K562 (cell line): ENCODE measurements around the gene SCAMP3. TPM values are rescaled to one million over a fixed set of nuclear protein-coding genes. Genes with fewer than 3 reads are reported as not detected.

Experiments
- FUS ChIP-seq: fragments of 200-400 bp; formaldehyde crosslinking; optimal IDR thresholded peaks from 2 replicates; pipeline ENCODE3; 2017; ENCODE audit warnings: low read depth, low read length
- HSF4 ChIP-seq: fragments of 250-450 bp; sonication (Bioruptor Pico); IDR thresholded peaks from 2 replicates; pipeline ENCODE4 v2.1.2; 2022; ENCODE audit warnings: mild to moderate bottlenecking, moderate library complexity, borderline replicate concordance
- NUFIP1 ChIP-seq: fragments of 450-650 bp; IDR thresholded peaks from 2 replicates; pipeline ENCODE4 v1.6.1; 2018; ENCODE audit not compliant: partially characterized antibody
- RFX7 ChIP-seq: fragments of 250-450 bp; sonication (Bioruptor Pico); IDR thresholded peaks from 2 replicates; pipeline ENCODE4 v1.5.1; 2021; ENCODE audit warnings: mild to moderate bottlenecking
- RHOXF2B ChIP-seq: fragments of 250-450 bp; sonication (Bioruptor Pico); conservative IDR thresholded peaks from 2 replicates; pipeline ENCODE4 v1.5.1; 2021
- SAFB2 ChIP-seq: fragments of 200-400 bp; formaldehyde crosslinking; IDR thresholded peaks from 2 replicates; pipeline ENCODE4 v1.6.1; 2018; ENCODE audit warnings: borderline replicate concordance, low read length, low read depth, moderate library complexity; ENCODE audit not compliant: severe bottlenecking
- SIRT6 ChIP-seq: IDR thresholded peaks from one replicate; pipeline ENCODE4 v1.6.1; 2012; ENCODE audit warnings: low read depth, mild to moderate bottlenecking, control low read depth, inconsistent platforms, low read length, moderate library complexity
- TAF9B ChIP-seq: fragments of 450-650 bp; IDR thresholded peaks from 2 replicates; pipeline ENCODE4 v1.6.1; 2018; ENCODE audit warnings: mild to moderate bottlenecking; ENCODE audit not compliant: partially characterized antibody
- polyA plus RNA-seq, 8 experiments: library from polyadenylated mRNA; depleted of rRNA in 4 of 8; stranded (reverse) in 5 of 8; unstranded in 3 of 8; fragments of >200 nt; fragmentation: Nextera tagmentation in 2 of 8; fragmentation: Illumina TruSeq in 1 of 8; extraction: Ambion mirVana in 2 of 8; extraction: Trizol in 1 of 8; gene quantifications; 2 replicates each; pipeline versions ENCODE4 v1.2.1 to v1.2.3, GENCODE V29; 2011 to 2014; ENCODE audit warnings: inconsistent platforms in 1 of 8, missing spikeins in 1 of 8
- total RNA-seq, 7 experiments: library from RNA; depleted of rRNA in 6 of 7; stranded (reverse); fragments of >200 nt in 6 of 7; fragmentation: Illumina TruSeq in 2 of 7; extraction: Trizol in 2 of 7; gene quantifications; 2 replicates each; pipeline versions ENCODE4 v1.2.1 to v1.2.3, GENCODE V29; 2011 to 2021; ENCODE audit warnings: low replicate concordance in 1 of 7
- TF ChIP-seq, protein P1 (sequence below): fragments of 250-450 bp; sonication (Bioruptor Pico); IDR thresholded peaks from 2 replicates; pipeline ENCODE4 v1.4.0; 2020; ENCODE audit warnings: mild to moderate bottlenecking, moderate library complexity
- TF ChIP-seq, protein P2 (sequence below): fragments of 450-650 bp; IDR thresholded peaks from 2 replicates; pipeline ENCODE4 v1.7.0; 2016; ENCODE audit warnings: borderline replicate concordance
- TF ChIP-seq, protein P3 (sequence below): sonication (generic); formaldehyde crosslinking; IDR thresholded peaks from 2 replicates; pipeline ENCODE4 v1.8.1; 2023; ENCODE audit warnings: mild to moderate bottlenecking, missing genetic modification reagents
- TF ChIP-seq, protein P4 (sequence below): sonication (generic); formaldehyde crosslinking; IDR thresholded peaks from 2 replicates; pipeline ENCODE4 v1.8.0; 2022; ENCODE audit warnings: missing genetic modification reagents, mild to moderate bottlenecking, moderate library complexity, borderline replicate concordance

SCAMP3 gene
- total and polyA plus RNA-seq, 9 of the 15 experiments (the other 6 are each of a cell fraction or from before 2014, with no cell fraction given): 14.2 to 131 (median 86.1) TPM

DNA sequence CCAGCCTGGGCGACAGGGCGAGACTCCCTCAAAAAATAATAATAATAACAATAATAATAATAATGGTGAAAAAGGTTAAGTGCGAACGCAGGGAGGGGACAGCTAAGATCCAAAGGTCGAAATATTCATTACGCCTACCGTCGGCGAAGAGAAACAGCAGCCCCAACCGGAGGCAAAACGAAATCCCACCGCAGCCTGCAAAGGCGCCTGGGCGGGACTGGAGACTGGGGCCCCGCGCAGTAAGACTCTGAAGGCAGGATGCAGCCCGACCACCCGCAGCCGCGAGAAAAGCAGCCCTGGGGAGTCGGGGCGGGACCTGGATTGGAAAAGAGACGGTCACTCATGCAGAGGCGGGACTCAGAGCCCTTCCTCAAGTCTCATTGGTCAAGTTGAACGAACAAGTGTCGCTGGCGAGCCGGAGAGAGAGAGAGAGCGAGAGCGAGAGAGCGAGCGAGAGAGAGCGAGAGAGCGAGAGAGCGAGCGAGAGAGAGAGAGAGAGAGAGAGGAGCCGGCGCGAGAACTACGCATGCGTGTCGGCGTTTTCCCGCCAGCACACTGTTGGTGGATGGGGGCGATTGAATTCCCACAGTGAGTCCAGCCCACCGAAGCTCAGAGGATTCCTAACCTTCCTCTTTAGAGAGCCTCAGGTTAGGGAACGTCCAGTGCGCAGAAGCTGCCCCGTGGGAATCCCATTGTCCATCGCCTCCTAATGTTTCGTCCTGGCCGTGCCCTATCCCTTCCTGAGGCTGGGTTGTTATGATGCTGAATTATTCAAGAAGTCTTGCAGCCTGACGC lies 17.6 kb downstream of the SCAMP3 start (continued):
- TF ChIP-seq, protein P1, sequence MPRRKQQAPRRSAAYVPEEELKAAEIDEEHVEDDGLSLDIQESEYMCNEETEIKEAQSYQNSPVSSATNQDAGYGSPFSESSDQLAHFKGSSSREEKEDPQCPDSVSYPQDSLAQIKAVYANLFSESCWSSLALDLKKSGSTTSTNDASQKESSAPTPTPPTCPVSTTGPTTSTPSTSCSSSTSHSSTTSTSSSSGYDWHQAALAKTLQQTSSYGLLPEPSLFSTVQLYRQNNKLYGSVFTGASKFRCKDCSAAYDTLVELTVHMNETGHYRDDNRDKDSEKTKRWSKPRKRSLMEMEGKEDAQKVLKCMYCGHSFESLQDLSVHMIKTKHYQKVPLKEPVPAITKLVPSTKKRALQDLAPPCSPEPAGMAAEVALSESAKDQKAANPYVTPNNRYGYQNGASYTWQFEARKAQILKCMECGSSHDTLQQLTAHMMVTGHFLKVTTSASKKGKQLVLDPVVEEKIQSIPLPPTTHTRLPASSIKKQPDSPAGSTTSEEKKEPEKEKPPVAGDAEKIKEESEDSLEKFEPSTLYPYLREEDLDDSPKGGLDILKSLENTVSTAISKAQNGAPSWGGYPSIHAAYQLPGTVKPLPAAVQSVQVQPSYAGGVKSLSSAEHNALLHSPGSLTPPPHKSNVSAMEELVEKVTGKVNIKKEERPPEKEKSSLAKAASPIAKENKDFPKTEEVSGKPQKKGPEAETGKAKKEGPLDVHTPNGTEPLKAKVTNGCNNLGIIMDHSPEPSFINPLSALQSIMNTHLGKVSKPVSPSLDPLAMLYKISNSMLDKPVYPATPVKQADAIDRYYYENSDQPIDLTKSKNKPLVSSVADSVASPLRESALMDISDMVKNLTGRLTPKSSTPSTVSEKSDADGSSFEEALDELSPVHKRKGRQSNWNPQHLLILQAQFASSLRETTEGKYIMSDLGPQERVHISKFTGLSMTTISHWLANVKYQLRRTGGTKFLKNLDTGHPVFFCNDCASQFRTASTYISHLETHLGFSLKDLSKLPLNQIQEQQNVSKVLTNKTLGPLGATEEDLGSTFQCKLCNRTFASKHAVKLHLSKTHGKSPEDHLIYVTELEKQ (CRISPR knock-in tag): peak; percentile 43; the same call in 1 of the 2 replicates
- no peak for TF ChIP-seq FUS
- TF ChIP-seq, protein P2, sequence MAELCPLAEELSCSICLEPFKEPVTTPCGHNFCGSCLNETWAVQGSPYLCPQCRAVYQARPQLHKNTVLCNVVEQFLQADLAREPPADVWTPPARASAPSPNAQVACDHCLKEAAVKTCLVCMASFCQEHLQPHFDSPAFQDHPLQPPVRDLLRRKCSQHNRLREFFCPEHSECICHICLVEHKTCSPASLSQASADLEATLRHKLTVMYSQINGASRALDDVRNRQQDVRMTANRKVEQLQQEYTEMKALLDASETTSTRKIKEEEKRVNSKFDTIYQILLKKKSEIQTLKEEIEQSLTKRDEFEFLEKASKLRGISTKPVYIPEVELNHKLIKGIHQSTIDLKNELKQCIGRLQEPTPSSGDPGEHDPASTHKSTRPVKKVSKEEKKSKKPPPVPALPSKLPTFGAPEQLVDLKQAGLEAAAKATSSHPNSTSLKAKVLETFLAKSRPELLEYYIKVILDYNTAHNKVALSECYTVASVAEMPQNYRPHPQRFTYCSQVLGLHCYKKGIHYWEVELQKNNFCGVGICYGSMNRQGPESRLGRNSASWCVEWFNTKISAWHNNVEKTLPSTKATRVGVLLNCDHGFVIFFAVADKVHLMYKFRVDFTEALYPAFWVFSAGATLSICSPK: peak; percentile 60; the same call in 1 of the 2 replicates
- TF ChIP-seq NUFIP1: peak; percentile 80
- TF ChIP-seq, protein P3, sequence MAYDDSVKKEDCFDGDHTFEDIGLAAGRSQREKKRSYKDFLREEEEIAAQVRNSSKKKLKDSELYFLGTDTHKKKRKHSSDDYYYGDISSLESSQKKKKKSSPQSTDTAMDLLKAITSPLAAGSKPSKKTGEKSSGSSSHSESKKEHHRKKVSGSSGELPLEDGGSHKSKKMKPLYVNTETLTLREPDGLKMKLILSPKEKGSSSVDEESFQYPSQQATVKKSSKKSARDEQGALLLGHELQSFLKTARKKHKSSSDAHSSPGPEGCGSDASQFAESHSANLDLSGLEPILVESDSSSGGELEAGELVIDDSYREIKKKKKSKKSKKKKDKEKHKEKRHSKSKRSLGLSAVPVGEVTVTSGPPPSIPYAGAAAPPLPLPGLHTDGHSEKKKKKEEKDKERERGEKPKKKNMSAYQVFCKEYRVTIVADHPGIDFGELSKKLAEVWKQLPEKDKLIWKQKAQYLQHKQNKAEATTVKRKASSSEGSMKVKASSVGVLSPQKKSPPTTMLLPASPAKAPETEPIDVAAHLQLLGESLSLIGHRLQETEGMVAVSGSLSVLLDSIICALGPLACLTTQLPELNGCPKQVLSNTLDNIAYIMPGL: no peak
- no peak for TF ChIP-seq HSF4 (CRISPR knock-in tag)
- TF ChIP-seq SIRT6: no peak
- TF ChIP-seq RHOXF2B (CRISPR knock-in tag): peak; percentile 72; the same call in 1 of the 2 replicates
- no peak for TF ChIP-seq SAFB2
- TF ChIP-seq, protein P4, sequence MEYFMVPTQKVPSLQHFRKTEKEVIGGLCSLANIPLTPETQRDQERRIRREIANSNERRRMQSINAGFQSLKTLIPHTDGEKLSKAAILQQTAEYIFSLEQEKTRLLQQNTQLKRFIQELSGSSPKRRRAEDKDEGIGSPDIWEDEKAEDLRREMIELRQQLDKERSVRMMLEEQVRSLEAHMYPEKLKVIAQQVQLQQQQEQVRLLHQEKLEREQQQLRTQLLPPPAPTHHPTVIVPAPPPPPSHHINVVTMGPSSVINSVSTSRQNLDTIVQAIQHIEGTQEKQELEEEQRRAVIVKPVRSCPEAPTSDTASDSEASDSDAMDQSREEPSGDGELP (CRISPR knock-in tag): peak; percentile 89
- no peak for TF ChIP-seq RFX7 (CRISPR knock-in tag)
- peak; percentile 95 for TF ChIP-seq TAF9B
